Endothelial cell (in vitro differentiated cells): ENCODE results near the gene KLF13. TPM values are rescaled to one million over a fixed set of nuclear protein-coding genes. Genes with fewer than 3 reads are reported as not detected.

ENCODE experiments used
- DNase-seq: peaks from one replicate; pipeline ENCODE4 v3.0.0; 2021; ENCODE audit warnings: low spot score
- H3K27ac Mint-ChIP-seq: one replicate; pipeline ENCODE4 v1.8.0; 2021; ENCODE audit warnings: mixed read lengths, inconsistent platforms; ENCODE audit not compliant: unreplicated experiment
- H3K27me3 Mint-ChIP-seq: one replicate; pipeline ENCODE4 v1.8.0; 2021; ENCODE audit warnings: mild to moderate bottlenecking, moderate library complexity, mixed read lengths, inconsistent platforms; ENCODE audit not compliant: unreplicated experiment
- H3K36me3 Mint-ChIP-seq: one replicate; pipeline ENCODE4 v1.8.0; 2021; ENCODE audit warnings: mild to moderate bottlenecking, low read depth, mixed read lengths, inconsistent platforms; ENCODE audit not compliant: unreplicated experiment
- H3K4me1 Mint-ChIP-seq: one replicate; pipeline ENCODE4 v1.8.0; 2021; ENCODE audit warnings: mild to moderate bottlenecking, mixed read lengths, inconsistent platforms; ENCODE audit not compliant: unreplicated experiment
- H3K4me3 Mint-ChIP-seq: one replicate; pipeline ENCODE4 v1.8.0; 2021; ENCODE audit warnings: mild to moderate bottlenecking, mixed read lengths, inconsistent platforms; ENCODE audit not compliant: unreplicated experiment
- H3K9me3 Mint-ChIP-seq: one replicate; pipeline ENCODE4 v1.8.0; 2021; ENCODE audit warnings: mixed read lengths, inconsistent platforms; ENCODE audit not compliant: unreplicated experiment
- CTCF ChIP-seq: fragments of 200-600 bp; sonication (generic); IDR thresholded peaks from one replicate; pipeline ENCODE4 v1.5.0; 2021; ENCODE audit warnings: antibody characterized with exemption; ENCODE audit not compliant: unreplicated experiment
- total RNA-seq: library from RNA; stranded (reverse); fragmentation: NEBNext Ultra II Directional; extraction: Animal tissue kit (Norgen Biotek cat#: 25700); gene quantifications from one replicate; pipeline ENCODE4 v1.2.1, GENCODE V29; 2021; ENCODE audit not compliant: unreplicated experiment

The KLF13 gene
- total RNA-seq, 1 donor from 2014 or later = 45.1 TPM

- Mint-ChIP-seq H3K4me3 (no peak overlapping the region), H3K27me3 (peaks cover 2% of the 10 kb centered on the region), H3K4me1 (no peaks in the 10 kb centered on the region), H3K27ac (no peak overlapping the region), H3K9me3 (no peaks in the 10 kb centered on the region), H3K36me3 (no peaks in the 10 kb centered on the region)
- DNase-seq = no peak
- no peak for TF ChIP-seq CTCF
Measured at GRCh38 chr15:31285772-31286261, 40.8 kb upstream of the KLF13 start.

- no peak for DNase-seq
- no peak overlapping the region for H3K4me3 Mint-ChIP-seq
- H3K9me3 Mint-ChIP-seq = no peaks in the 10 kb centered on the region
- H3K27me3 Mint-ChIP-seq = peaks cover 3% of the 10 kb centered on the region
- no peak for TF ChIP-seq CTCF
- H3K27ac Mint-ChIP-seq = no peak overlapping the region
- H3K36me3 Mint-ChIP-seq = no peaks in the 10 kb centered on the region
- no peaks in the 10 kb centered on the region for H3K4me1 Mint-ChIP-seq
Measured at GRCh38 chr15:31291048-31291578, 35.5 kb upstream of the KLF13 start.

- TF ChIP-seq CTCF = no peak
- Mint-ChIP-seq H3K4me3 (no peak overlapping the region), H3K27me3 (peaks cover 5% of the 10 kb centered on the region), H3K36me3 (no peaks in the 10 kb centered on the region), H3K4me1 (no peaks in the 10 kb centered on the region), H3K27ac (no peak overlapping the region), H3K9me3 (no peaks in the 10 kb centered on the region)
- DNase-seq = no peak
Measured at GRCh38 chr15:31292391-31293015, 34.1 kb upstream of the KLF13 start.

- TF ChIP-seq CTCF = no peak
Measured at GRCh38 chr15:31293655-31294054, 33.0 kb upstream of the KLF13 start.

GRCh38 chr15:31294067-31294466, 32.6 kb upstream of the KLF13 start:
- no peak for TF ChIP-seq CTCF
- Mint-ChIP-seq H3K9me3 (no peaks in the 10 kb centered on the region), H3K36me3 (no peaks in the 10 kb centered on the region), H3K27ac (no peak overlapping the region), H3K4me1 (no peaks in the 10 kb centered on the region), H3K27me3 (peaks cover 3% of the 10 kb centered on the region), H3K4me3 (no peak overlapping the region)
- no peak for DNase-seq

More at GRCh38 chr15:31293655-31294054, 33.0 kb upstream of the KLF13 start:
- Mint-ChIP-seq H3K36me3 (no peaks in the 10 kb centered on the region), H3K27me3 (peaks cover 3% of the 10 kb centered on the region), H3K4me3 (no peak overlapping the region), H3K27ac (no peak overlapping the region), H3K4me1 (no peaks in the 10 kb centered on the region), H3K9me3 (no peaks in the 10 kb centered on the region)
- no peak for DNase-seq
